ENCODE data around the gene AKT2.

Gene AKT2

DNA sequence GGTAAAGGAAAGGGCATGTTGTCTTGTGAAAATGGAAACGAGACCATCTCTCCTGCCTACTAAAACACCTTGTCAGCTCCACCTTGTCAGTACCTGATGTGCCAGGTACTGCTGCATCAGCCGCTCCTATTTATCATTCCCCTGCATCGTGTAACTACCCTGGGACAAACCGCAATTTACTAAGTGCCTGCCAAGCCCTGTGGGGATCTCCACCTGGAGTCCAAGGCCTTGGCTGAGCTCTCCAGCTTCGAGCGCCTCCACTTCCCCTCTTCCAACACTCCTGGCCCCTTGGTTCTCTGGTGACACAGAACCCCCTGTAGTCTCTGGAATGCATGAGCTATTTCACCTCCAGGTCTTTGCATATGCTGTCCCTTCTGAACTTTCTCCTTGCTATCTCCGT, 32.8 kb downstream of the AKT2 start:
- TF ChIP-seq, protein P1, sequence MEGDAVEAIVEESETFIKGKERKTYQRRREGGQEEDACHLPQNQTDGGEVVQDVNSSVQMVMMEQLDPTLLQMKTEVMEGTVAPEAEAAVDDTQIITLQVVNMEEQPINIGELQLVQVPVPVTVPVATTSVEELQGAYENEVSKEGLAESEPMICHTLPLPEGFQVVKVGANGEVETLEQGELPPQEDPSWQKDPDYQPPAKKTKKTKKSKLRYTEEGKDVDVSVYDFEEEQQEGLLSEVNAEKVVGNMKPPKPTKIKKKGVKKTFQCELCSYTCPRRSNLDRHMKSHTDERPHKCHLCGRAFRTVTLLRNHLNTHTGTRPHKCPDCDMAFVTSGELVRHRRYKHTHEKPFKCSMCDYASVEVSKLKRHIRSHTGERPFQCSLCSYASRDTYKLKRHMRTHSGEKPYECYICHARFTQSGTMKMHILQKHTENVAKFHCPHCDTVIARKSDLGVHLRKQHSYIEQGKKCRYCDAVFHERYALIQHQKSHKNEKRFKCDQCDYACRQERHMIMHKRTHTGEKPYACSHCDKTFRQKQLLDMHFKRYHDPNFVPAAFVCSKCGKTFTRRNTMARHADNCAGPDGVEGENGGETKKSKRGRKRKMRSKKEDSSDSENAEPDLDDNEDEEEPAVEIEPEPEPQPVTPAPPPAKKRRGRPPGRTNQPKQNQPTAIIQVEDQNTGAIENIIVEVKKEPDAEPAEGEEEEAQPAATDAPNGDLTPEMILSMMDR (IDR thresholded peaks at IDR 0.05), result no peak
- no peak for DNase-seq (ENCODE audit: low spot score)
- Histone ChIP-seq H3K4me3 (no peak overlapping the region), H3K27ac (no peak overlapping the region)

- Histone ChIP-seq H3K27ac (no peak overlapping the region), H3K4me3 (no peak overlapping the region)
- TF ChIP-seq, protein P1 (IDR thresholded peaks at IDR 0.05), result no peak
- no peak for DNase-seq (ENCODE audit: low spot score)
Measured at GRCh38 chr19:40251991-40252390, 33.2 kb downstream of the AKT2 start.

DNA sequence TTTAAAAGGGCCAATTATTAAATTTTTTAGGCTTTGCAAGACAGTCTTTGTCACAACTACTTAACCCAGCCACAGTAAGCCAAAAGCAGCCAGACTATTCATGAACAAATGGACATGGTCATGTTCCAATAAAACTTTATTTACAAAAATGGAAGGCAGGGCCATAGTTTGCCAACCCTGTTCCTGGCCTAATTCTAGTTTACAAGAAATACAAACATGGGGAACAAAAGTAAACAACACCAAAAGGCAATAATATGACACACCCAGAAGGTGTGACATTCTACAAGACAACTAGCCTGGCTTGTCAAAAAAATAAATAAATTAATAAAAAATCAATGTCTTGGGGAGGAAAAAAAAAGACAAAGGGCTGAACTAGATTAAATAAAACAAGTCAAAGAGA, 33.9 kb downstream of the AKT2 start:
- DNase-seq (ENCODE audit: low spot score), result no peak
- TF ChIP-seq, protein P1 (IDR thresholded peaks at IDR 0.05), result no peak
- no peak overlapping the region for H3K27ac ChIP-seq
- H3K4me3 ChIP-seq, result no peak overlapping the region

- no peak for DNase-seq (ENCODE audit: low spot score)
- H3K27ac ChIP-seq, result no peak overlapping the region
Measured at GRCh38 chr19:40249781-40250180, 35.4 kb downstream of the AKT2 start.

DNA sequence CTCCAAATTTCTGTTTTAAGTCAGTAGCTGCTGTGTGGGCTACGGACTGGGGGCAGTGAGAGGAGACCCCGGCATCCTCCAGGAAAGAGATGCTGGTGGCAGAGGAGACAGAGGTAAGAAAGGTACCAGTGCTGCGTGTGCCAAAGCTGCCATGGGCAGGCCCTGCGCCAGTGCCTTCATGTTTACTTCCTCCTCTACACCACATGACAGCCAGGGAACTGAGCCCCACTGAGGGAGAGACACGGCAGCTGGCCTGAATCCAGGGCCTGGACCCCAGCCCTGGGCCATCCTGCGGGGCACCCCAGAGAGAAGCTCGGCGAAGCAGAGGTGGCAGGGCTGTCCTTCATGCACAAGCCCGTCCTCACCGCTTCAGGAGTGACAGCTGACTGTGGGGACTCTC, 35.9 kb downstream of the AKT2 start:
- Histone ChIP-seq H3K27ac (no peak overlapping the region), H3K4me3 (no peak overlapping the region)
- TF ChIP-seq, protein P1 (IDR thresholded peaks at IDR 0.05), result no peak
- no peak for DNase-seq (ENCODE audit: low spot score)

More at GRCh38 chr19:40249781-40250180, 35.4 kb downstream of the AKT2 start:
- TF ChIP-seq, protein P1 (IDR thresholded peaks at IDR 0.05), result no peak
- H3K4me3 ChIP-seq, result no peak overlapping the region

DNA sequence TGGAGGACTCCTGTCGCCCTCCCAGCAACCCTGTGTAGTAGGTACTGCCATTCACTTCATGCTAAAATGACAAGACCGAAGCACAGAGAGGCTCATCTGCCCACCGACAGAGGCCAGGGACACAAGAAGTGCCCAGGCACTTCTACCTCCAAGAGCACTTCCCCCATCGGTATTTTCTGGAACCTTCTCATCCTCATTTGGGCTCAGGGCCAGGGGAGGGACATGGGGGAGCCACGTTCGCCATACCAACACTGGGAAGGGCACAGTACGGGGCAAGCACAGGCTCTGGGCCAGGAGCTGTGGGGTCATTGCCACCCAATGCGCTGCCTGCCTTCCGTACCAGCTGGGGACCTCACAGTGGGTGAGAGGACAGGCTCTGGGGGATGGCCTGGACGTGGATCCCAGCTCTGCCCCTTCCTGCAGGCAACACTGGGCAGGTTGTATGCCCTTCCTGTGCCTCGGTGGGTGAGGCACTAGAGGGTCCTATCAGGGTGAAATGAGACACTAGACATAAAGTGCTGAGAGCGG, 37.3 kb downstream of the AKT2 start:
- H3K4me3 ChIP-seq, result no peak overlapping the region
- peak overlapping the region in 1 of 2 donors; percentile 4 for H3K27ac ChIP-seq
- no peak for DNase-seq (ENCODE audit: low spot score)
- TF ChIP-seq, protein P1 (IDR thresholded peaks at IDR 0.05), result no peak

GRCh38 chr19:40247178-40247577, 38.0 kb downstream of the AKT2 start:
- Histone ChIP-seq H3K27ac (peak overlapping the region in 1 of 2 donors; percentile 31), H3K4me3 (no peak overlapping the region)
- TF ChIP-seq, protein P1 (IDR thresholded peaks at IDR 0.05), result no peak
- no peak for DNase-seq (ENCODE audit: low spot score)

Data from coronary artery (tissue), 2 donors.